SK-N-SH (cell line): ENCODE measurements around the gene ADAP1. TPM values are rescaled to one million over a fixed set of nuclear protein-coding genes. Genes with fewer than 3 reads are reported as not detected.

Experiments used
- CTCF ChIA-PET: fragments of 300-600, 350-600 bp; formaldehyde crosslinking; extraction: SDS; loops from one replicate; lab custom pipeline; 2021; lab: Yijun Ruan, JAX
- POLR2A ChIA-PET: fragments of 350-600 bp; sonication (Branson Sonifier 250); formaldehyde crosslinking; extraction: SDS; loops from one replicate; lab custom pipeline; 2020; ENCODE audit warnings: antibody characterized with exemption, inconsistent platforms; lab: Yijun Ruan, JAX
- DNase-seq: peaks from one replicate; pipeline ENCODE4 v3.0.0; 2012
- H2AFZ ChIP-seq: fragments of 200-600 bp; sonication (generic); 2 replicates; pipeline ENCODE4 v1.8.1; 2016; ENCODE audit warnings: antibody characterized with exemption, mild to moderate bottlenecking, low read depth
- H3F3A ChIP-seq: fragments of 200-600 bp; sonication (generic); replicated peaks from 2 replicates; pipeline ENCODE3; 2016; ENCODE audit warnings: antibody characterized with exemption, mild to moderate bottlenecking; ENCODE audit not compliant: insufficient read depth
- H3K27ac ChIP-seq, 2 experiments: fragments of 200-500 bp in 1 of 2; fragments of 200-600 bp in 1 of 2; sonication (Bioruptor generic) in 1 of 2; sonication (generic), shearing (Covaris generic) in 1 of 2; 2 replicates each; pipeline versions ENCODE4 v1.5.1 to v1.6.1; 2014 to 2016; ENCODE audit warnings: low read depth in 2 of 2, inconsistent platforms in 1 of 2, low read length in 1 of 2, mild to moderate bottlenecking in 1 of 2, mixed read lengths in 1 of 2
- H3K27me3 ChIP-seq: fragments of 200-600 bp; sonication (generic), shearing (Covaris generic); 2 replicates; pipeline ENCODE4 v1.6.1; 2016; ENCODE audit warnings: mixed run types; ENCODE audit not compliant: insufficient read depth
- H3K36me3 ChIP-seq, 2 experiments: fragments of 200-500 bp in 1 of 2; fragments of 200-600 bp in 1 of 2; sonication (Bioruptor generic) in 1 of 2; sonication (generic) in 1 of 2; replicated peaks in 1 of 2; 2 replicates each; pipeline versions ENCODE3 to v1.5.1; 2014 to 2016; ENCODE audit warnings: low read length in 1 of 2, mild to moderate bottlenecking in 1 of 2; ENCODE audit not compliant: insufficient read depth in 2 of 2, control insufficient read depth in 1 of 2
- H3K4me1 ChIP-seq, 2 experiments: fragments of 200-500 bp in 1 of 2; fragments of 200-600 bp in 1 of 2; sonication (Bioruptor generic) in 1 of 2; sonication (generic), shearing (Covaris generic) in 1 of 2; 2 replicates each; pipeline versions ENCODE4 v1.5.1 to v1.6.1; 2014 to 2016; ENCODE audit warnings: low read depth in 1 of 2, low read length in 1 of 2, mixed run types in 1 of 2; ENCODE audit not compliant: insufficient read depth in 2 of 2, control insufficient read depth in 1 of 2
- H3K4me2 ChIP-seq: fragments of 200-600 bp; sonication (generic), shearing (Covaris generic); 2 replicates; pipeline ENCODE4 v1.6.1; 2017; ENCODE audit warnings: mixed run types
- H3K4me3 ChIP-seq, 2 experiments: fragments of 200-500 bp in 1 of 2; fragments of 200-600 bp in 1 of 2; sonication (Bioruptor generic) in 1 of 2; sonication (generic), shearing (Covaris generic) in 1 of 2; 2 replicates each; pipeline versions ENCODE4 v1.5.1 to v1.8.1; 2014 to 2016; ENCODE audit warnings: low read depth in 2 of 2, inconsistent platforms in 1 of 2, low read length in 1 of 2, mild to moderate bottlenecking in 1 of 2, mixed read lengths in 1 of 2, moderate library complexity in 1 of 2
- H3K79me2 ChIP-seq: fragments of 200-600 bp; sonication (generic); 2 replicates; pipeline ENCODE4 v1.8.1; 2017; ENCODE audit warnings: mild to moderate bottlenecking; ENCODE audit not compliant: insufficient read depth
- H3K9ac ChIP-seq: fragments of 200-600 bp; sonication (generic); 2 replicates; pipeline ENCODE4 v1.6.1; 2017; ENCODE audit warnings: mixed run types
- H3K9me2 ChIP-seq: fragments of 200-600 bp; sonication (generic); 2 replicates; pipeline ENCODE4 v1.6.1; 2017; ENCODE audit warnings: mixed run types
- H3K9me3 ChIP-seq: fragments of 200-600 bp; sonication (generic); 2 replicates; pipeline ENCODE4 v1.6.1; 2017; ENCODE audit warnings: mixed run types, mild to moderate bottlenecking, moderate library complexity
- H4K20me1 ChIP-seq: fragments of 200-600 bp; sonication (generic); 2 replicates; pipeline ENCODE4 v1.6.1; 2017; ENCODE audit warnings: mild to moderate bottlenecking, mixed run types; ENCODE audit not compliant: insufficient read depth
- EP300 ChIP-seq, 2 experiments: IDR thresholded peaks; 2 replicates each; pipeline versions ENCODE4 v1.4.0 to v1.6.1; 2012; ENCODE audit warnings: borderline replicate concordance in 1 of 2, low read depth in 1 of 2, low read length in 1 of 2
- EZH2phosphoT487 ChIP-seq: fragments of 200-600 bp; sonication (generic); IDR thresholded peaks from 2 replicates; pipeline ENCODE4 v1.6.1; 2017; ENCODE audit warnings: low read depth, mixed run types, mild to moderate bottlenecking, antibody characterized with exemption, moderate library complexity, borderline replicate concordance
- FOSL2 ChIP-seq: IDR thresholded peaks from 2 replicates; pipeline ENCODE4 v1.4.0; 2012; ENCODE audit warnings: low read depth, mild to moderate bottlenecking, moderate library complexity, borderline replicate concordance
- FOXJ3 ChIP-seq: sonication (generic); formaldehyde crosslinking; IDR thresholded peaks from 2 replicates; pipeline ENCODE4 v1.5.1; 2020; ENCODE audit warnings: mild to moderate bottlenecking, missing genetic modification reagents
- FOXM1 ChIP-seq: IDR thresholded peaks from 2 replicates; pipeline ENCODE4 v1.4.0; 2012; ENCODE audit warnings: low read depth, mild to moderate bottlenecking
- IRF3 ChIP-seq: fragments of 150-350 bp; IDR thresholded peaks from 2 replicates; pipeline ENCODE4 v1.6.1; 2016; ENCODE audit warnings: mild to moderate bottlenecking, low read depth, low read length
- JUND ChIP-seq: IDR thresholded peaks from 2 replicates; pipeline ENCODE4 v1.4.0; 2012
- MEF2A ChIP-seq: IDR thresholded peaks from 2 replicates; pipeline ENCODE4 v1.4.0; 2012; ENCODE audit warnings: low read depth, borderline replicate concordance
- MXI1 ChIP-seq: IDR thresholded peaks from 2 replicates; pipeline ENCODE4 v1.6.1; 2012; ENCODE audit warnings: mild to moderate bottlenecking, low read depth, low read length, improper control_type of control experiment
- NRF1 ChIP-seq: IDR thresholded peaks from 2 replicates; pipeline ENCODE4 v1.6.1; 2012; ENCODE audit warnings: low read depth, mild to moderate bottlenecking, low read length
- PBX3 ChIP-seq: IDR thresholded peaks from 2 replicates; pipeline ENCODE4; 2012
- RCOR1 ChIP-seq: fragments of 150-350 bp; IDR thresholded peaks from 2 replicates; pipeline ENCODE4 v1.6.1; 2017; ENCODE audit warnings: antibody characterized with exemption, low read length
- RFX5 ChIP-seq: IDR thresholded peaks from 2 replicates; pipeline ENCODE4 v1.6.1; 2012; ENCODE audit warnings: mild to moderate bottlenecking, improper control_type of control experiment, low read length
- TEAD4 ChIP-seq: IDR thresholded peaks from 2 replicates; pipeline ENCODE4 v1.4.0; 2012; ENCODE audit warnings: mild to moderate bottlenecking, borderline replicate concordance; ENCODE audit not compliant: insufficient read depth
- WGBS: methylation state at CpG from one replicate; pipeline ENCODE4 v1.1.6; 2017; ENCODE audit warnings: low lambda C conversion rate; 5-methylcytosine and 5-hydroxymethylcytosine counted together
- polyA plus RNA-seq, 3 experiments: library from polyadenylated mRNA; depleted of rRNA; stranded (reverse); fragments of >200 nt; gene quantifications; 2 replicates each; pipeline ENCODE4 v1.2.3, GENCODE V29; 2012
- TF ChIP-seq, protein P1 (sequence below): fragments of 150-350 bp; IDR thresholded peaks from 2 replicates; pipeline ENCODE4 v1.6.1; 2017; ENCODE audit warnings: antibody characterized with exemption, low read length, low read depth, borderline replicate concordance

Gene ADAP1
- polyA plus RNA-seq, 1 of the 3 experiments (the other 2 are of a cell fraction), result 3.2 TPM

GRCh38 chr7:988963-989529 is 34.6 kb upstream of the ADAP1 start:
- Histone ChIP-seq H3K79me2 (no peaks in the 10 kb centered on the region), H3K9me2 (no peaks in the 10 kb centered on the region), H3K4me1 (peaks cover 3 to 14% of the 10 kb centered on the region in 2 experiments; a peak in 2 of 4 replicates), H3K9me3 (no peaks in the 10 kb centered on the region), H3K4me3 (no peak overlapping the region), H3F3A (peaks cover 4% of the 10 kb centered on the region), H3K9ac (no peak overlapping the region), H3K4me2 (no peak overlapping the region), H3K27ac (no peak overlapping the region), H3K36me3 (no peaks in the 10 kb centered on the region), H4K20me1 (peaks cover 4% of the 10 kb centered on the region; the same call in 1 of the 2 replicates), H3K27me3 (no peaks in the 10 kb centered on the region), H2AFZ (no peak overlapping the region)
- ChIA-PET CTCF (interaction anchor here (0.8 to 4.8 kb wide), 7 partner anchors 55 to 155 kb away, joined by 3 to 50 read pairs (median 5); partner anchors contain the start of gene GPR146), POLR2A (no interaction called here)
- 76% methylated on average over 12 of the region's 15 CpGs for WGBS
- no peak for DNase-seq
- no peak for TF ChIP-seq TEAD4

DNA sequence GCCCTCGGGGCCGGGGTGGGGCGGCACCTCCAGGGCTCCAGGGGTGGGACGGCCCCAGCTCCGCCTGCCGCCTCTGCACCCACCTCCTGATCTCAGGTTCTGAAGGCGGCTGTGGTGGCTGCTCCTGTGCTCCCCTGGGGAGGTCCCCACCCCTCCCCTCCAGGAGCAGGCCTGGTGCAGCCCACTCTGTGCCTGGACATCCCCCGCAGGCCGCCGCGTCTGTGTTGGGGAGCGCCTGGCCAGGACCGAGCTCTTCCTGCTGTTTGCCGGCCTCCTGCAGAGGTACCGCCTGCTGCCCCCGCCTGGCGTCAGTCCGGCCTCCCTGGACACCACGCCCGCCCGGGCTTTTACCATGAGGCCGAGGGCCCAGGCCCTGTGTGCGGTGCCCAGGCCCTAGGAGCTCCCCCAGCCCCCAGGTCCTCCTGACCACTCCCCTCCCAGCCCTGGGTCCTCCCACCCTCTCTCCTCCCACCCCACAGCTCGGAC is 34.0 kb upstream of the ADAP1 start:
- Histone ChIP-seq H2AFZ (no peak overlapping the region), H3K4me2 (no peak overlapping the region), H3K79me2 (no peaks in the 10 kb centered on the region), H3K4me3 (no peak overlapping the region), H3K9me3 (no peaks in the 10 kb centered on the region), H4K20me1 (peaks cover under 1% of the 10 kb centered on the region; the same call in 1 of the 2 replicates), H3K27me3 (no peaks in the 10 kb centered on the region), H3K27ac (no peak overlapping the region), H3K36me3 (no peaks in the 10 kb centered on the region), H3F3A (peaks cover under 1% of the 10 kb centered on the region), H3K4me1 (peaks cover 3 to 14% of the 10 kb centered on the region in 2 experiments; a peak in 2 of 4 replicates), H3K9ac (no peak overlapping the region), H3K9me2 (no peaks in the 10 kb centered on the region)
- 66% methylated on average over 12 of the region's 24 CpGs for WGBS
- TF ChIP-seq, protein P1, sequence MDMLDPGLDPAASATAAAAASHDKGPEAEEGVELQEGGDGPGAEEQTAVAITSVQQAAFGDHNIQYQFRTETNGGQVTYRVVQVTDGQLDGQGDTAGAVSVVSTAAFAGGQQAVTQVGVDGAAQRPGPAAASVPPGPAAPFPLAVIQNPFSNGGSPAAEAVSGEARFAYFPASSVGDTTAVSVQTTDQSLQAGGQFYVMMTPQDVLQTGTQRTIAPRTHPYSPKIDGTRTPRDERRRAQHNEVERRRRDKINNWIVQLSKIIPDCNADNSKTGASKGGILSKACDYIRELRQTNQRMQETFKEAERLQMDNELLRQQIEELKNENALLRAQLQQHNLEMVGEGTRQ, result no peak
- TF ChIP-seq JUND (no peak), FOXJ3 (CRISPR knock-in tag) (no peak), NRF1 (no peak)
- DNase-seq, result no peak
- POLR2A ChIA-PET, result no interaction called here
- CTCF ChIA-PET, result interaction anchor here (0.6 to 4.8 kb wide), 10 partner anchors 13 to 296 kb away, joined by 3 to 50 read pairs (median 4); partner anchors contain the start of genes COX19 and GPR146

DNA sequence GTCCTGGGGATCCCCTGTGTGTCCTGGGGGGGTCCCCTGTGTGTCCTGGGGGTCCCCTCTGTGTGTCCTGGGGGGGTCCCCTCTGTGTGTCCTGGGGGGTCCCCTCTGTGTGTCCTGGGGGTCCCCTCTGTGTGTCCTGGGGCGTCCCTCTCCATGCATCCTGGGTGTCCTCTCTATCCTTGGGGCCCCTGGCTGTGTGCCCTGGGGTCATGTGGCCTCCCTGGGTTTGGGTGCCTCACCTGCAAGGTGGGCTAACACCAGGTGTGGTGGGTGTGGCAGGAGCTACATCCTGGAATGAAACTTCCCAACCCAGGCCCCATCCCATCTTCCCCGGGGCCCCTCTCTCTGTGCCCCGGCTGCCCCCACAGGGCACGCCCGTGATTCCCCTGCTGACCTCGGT is 33.4 kb upstream of the ADAP1 start:
- no peaks in the 10 kb centered on the region for H3F3A ChIP-seq
- H3K27ac ChIP-seq, result no peak overlapping the region
- peaks cover 0 to 11% of the 10 kb centered on the region in 2 experiments; a peak in 1 of 4 replicates for H3K4me1 ChIP-seq
- CTCF ChIA-PET, result interaction anchor here (0.6 to 4.8 kb wide), 9 partner anchors 12 to 295 kb away, joined by 3 to 50 read pairs (median 4); partner anchors contain the start of genes COX19 and GPR146
- no peaks in the 10 kb centered on the region for H3K9me3 ChIP-seq
- H3K4me2 ChIP-seq, result no peak overlapping the region
- no peak for DNase-seq
- H3K36me3 ChIP-seq, result no peaks in the 10 kb centered on the region
- H3K79me2 ChIP-seq, result no peaks in the 10 kb centered on the region
- no peak overlapping the region for H3K4me3 ChIP-seq
- no peaks in the 10 kb centered on the region for H3K27me3 ChIP-seq
- H2AFZ ChIP-seq, result no peak overlapping the region
- WGBS, result 72% methylated on average over 6 of the region's 6 CpGs
- H3K9ac ChIP-seq, result no peak overlapping the region
- H3K9me2 ChIP-seq, result no peaks in the 10 kb centered on the region
- no peaks in the 10 kb centered on the region for H4K20me1 ChIP-seq
- POLR2A ChIA-PET, result no interaction called here
- TF ChIP-seq, protein P1, result no peak
- no peak for TF ChIP-seq RCOR1
- no peak for TF ChIP-seq MXI1
- no peak for TF ChIP-seq FOXM1
- no peak for TF ChIP-seq IRF3
- TF ChIP-seq EZH2phosphoT487, result no peak
- no peak for TF ChIP-seq EP300 (IDR thresholded peaks at IDR 0.05; ENCODE audit: borderline replicate concordance in 1 of 2, low read depth in 1 of 2, low read length in 1 of 2)
- TF ChIP-seq TEAD4, result no peak
- no peak for TF ChIP-seq FOSL2
- no peak for TF ChIP-seq RFX5
- TF ChIP-seq MEF2A, result no peak
- no peak for TF ChIP-seq PBX3
